ENCODE results near the gene CRYGC. TPM values are rescaled to one million over a fixed set of nuclear protein-coding genes. Genes with fewer than 3 reads are reported as not detected.
"Not testable (repeated sequence)": the region's sequence is repeated elsewhere in the genome, so short reads cannot be mapped to it uniquely, and the experiment has no call there.

CRYGC gene
- polyA plus RNA-seq, 3 donors: not detected

DNA sequence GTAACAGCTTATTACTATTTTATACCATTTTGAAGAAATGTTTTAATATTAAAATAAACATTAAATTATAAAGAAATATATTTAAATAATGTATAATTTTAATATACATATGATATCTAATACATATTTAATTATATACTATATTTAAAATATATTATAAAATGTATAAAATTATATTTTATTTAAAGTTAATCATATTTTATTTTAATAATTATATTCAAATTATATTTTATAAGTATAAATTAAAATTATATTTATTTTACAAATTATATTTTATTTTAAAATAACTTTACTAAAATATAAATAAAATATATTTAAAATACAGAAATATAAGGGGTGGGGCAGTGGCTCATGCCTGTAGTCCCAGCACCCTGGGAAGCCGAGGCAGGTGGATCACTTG, 7.4 kb downstream of the CRYGC start:
- H3K79me2 ChIP-seq (ENCODE audit: insufficient read depth, low read length): no peaks in the 10 kb centered on the region
- no peak overlapping the region for H2AFZ ChIP-seq (ENCODE audit: insufficient read depth, low read depth, low read length, poor library complexity, severe bottlenecking)
- no peak overlapping the region for H3K4me3 ChIP-seq (replicated peaks in 1 of 3; ENCODE audit: low read depth in 2 of 3, low read length in 3 of 3)
- no peaks in the 10 kb centered on the region for H3K36me3 ChIP-seq (replicated peaks in 1 of 2; ENCODE audit: control insufficient read depth in 1 of 2, insufficient read depth in 2 of 2, low read length in 2 of 2)
- Mint-ChIP-seq H3K9me3 (peaks cover 0 to 2% (median 0%) of the 10 kb centered on the region in 7 donors), H3K27me3 (ENCODE audit: low read depth in 3 of 3) (peaks cover 4 to 19% (median 13%) of the 10 kb centered on the region in 3 donors), H3K4me1 (peaks cover 19% of the 10 kb centered on the region), H3K36me3 (peaks cover 0 to 1% of the 10 kb centered on the region in 2 donors), H3K27ac (no peak overlapping the region), H3K4me3 (no peak overlapping the region)
- H3K4me2 ChIP-seq (replicated peaks; ENCODE audit: extremely low read depth, low read length, poor library complexity, severe bottlenecking): no peak overlapping the region
- no peaks in the 10 kb centered on the region for H4K20me1 ChIP-seq (ENCODE audit: insufficient read depth, low read length)
- no CpG with 5 or more reads among the region's 1 CpG for WGBS (ENCODE audit: insufficient coverage)
- H3K9me3 ChIP-seq (replicated peaks in 1 of 2; ENCODE audit: control insufficient read depth in 1 of 2, insufficient read depth in 1 of 2, low read length in 2 of 2): no peaks in the 10 kb centered on the region
- intact Hi-C loops (cut with micrococcal nuclease): no loop called here
- H3K27me3 ChIP-seq (ENCODE audit: control insufficient read depth in 2 of 2, insufficient read depth in 2 of 2, low read length in 2 of 2): peaks cover 2 to 3% of the 10 kb centered on the region in 2 donors
- H3K9ac ChIP-seq (ENCODE audit: insufficient read depth, low read length, poor library complexity, severe bottlenecking): no peak overlapping the region
- DNase-seq: no peak
- peaks cover 4 to 11% of the 10 kb centered on the region in 2 donors for H3K4me1 ChIP-seq (ENCODE audit: control insufficient read depth in 1 of 2, insufficient read depth in 2 of 2, low read length in 2 of 2)
- H3K27ac ChIP-seq (ENCODE audit: low read depth in 1 of 2, low read length in 2 of 2): no peak overlapping the region
- TF ChIP-seq, protein P1, sequence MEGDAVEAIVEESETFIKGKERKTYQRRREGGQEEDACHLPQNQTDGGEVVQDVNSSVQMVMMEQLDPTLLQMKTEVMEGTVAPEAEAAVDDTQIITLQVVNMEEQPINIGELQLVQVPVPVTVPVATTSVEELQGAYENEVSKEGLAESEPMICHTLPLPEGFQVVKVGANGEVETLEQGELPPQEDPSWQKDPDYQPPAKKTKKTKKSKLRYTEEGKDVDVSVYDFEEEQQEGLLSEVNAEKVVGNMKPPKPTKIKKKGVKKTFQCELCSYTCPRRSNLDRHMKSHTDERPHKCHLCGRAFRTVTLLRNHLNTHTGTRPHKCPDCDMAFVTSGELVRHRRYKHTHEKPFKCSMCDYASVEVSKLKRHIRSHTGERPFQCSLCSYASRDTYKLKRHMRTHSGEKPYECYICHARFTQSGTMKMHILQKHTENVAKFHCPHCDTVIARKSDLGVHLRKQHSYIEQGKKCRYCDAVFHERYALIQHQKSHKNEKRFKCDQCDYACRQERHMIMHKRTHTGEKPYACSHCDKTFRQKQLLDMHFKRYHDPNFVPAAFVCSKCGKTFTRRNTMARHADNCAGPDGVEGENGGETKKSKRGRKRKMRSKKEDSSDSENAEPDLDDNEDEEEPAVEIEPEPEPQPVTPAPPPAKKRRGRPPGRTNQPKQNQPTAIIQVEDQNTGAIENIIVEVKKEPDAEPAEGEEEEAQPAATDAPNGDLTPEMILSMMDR (IDR thresholded peaks at IDR 0.05): no peak

- peaks cover 3% of the 10 kb centered on the region for H3K4me1 Mint-ChIP-seq
- Histone ChIP-seq H4K20me1 (ENCODE audit: insufficient read depth, low read length) (no peaks in the 10 kb centered on the region), H3K27me3 (ENCODE audit: control insufficient read depth in 2 of 2, insufficient read depth in 2 of 2, low read length in 2 of 2) (no peaks in the 10 kb centered on the region), H3K9ac (ENCODE audit: insufficient read depth, low read length, poor library complexity, severe bottlenecking) (no peak overlapping the region), H3K9me3 (replicated peaks in 1 of 2; ENCODE audit: control insufficient read depth in 1 of 2, insufficient read depth in 1 of 2, low read length in 2 of 2) (no peaks in the 10 kb centered on the region), H3K79me2 (ENCODE audit: insufficient read depth, low read length) (no peaks in the 10 kb centered on the region), H3K4me3 (replicated peaks in 1 of 3; ENCODE audit: low read depth in 2 of 3, low read length in 3 of 3) (no peak overlapping the region), H2AFZ (ENCODE audit: insufficient read depth, low read depth, low read length, poor library complexity, severe bottlenecking) (no peak overlapping the region), H3K36me3 (replicated peaks in 1 of 2; ENCODE audit: control insufficient read depth in 1 of 2, insufficient read depth in 2 of 2, low read length in 2 of 2) (no peaks in the 10 kb centered on the region), H3K27ac (ENCODE audit: low read depth in 1 of 2, low read length in 2 of 2) (no peak overlapping the region), H3K4me2 (replicated peaks; ENCODE audit: extremely low read depth, low read length, poor library complexity, severe bottlenecking) (no peak overlapping the region), H3K4me1 (ENCODE audit: control insufficient read depth in 1 of 2, insufficient read depth in 2 of 2, low read length in 2 of 2) (peaks cover 0 to 1% of the 10 kb centered on the region in 2 donors)
- H3K27me3 Mint-ChIP-seq (ENCODE audit: low read depth in 3 of 3): peaks cover 0 to 5% (median 4%) of the 10 kb centered on the region in 3 donors
- no peak overlapping the region for H3K27ac Mint-ChIP-seq
- no CpG with 5 or more reads among the region's 3 CpGs for WGBS (ENCODE audit: insufficient coverage)
- intact Hi-C loops (cut with micrococcal nuclease): no loop called here
- peaks cover 0 to 2% (median 0%) of the 10 kb centered on the region in 7 donors for H3K9me3 Mint-ChIP-seq
- no peak overlapping the region for H3K4me3 Mint-ChIP-seq
- H3K36me3 Mint-ChIP-seq: no peaks in the 10 kb centered on the region
- DNase-seq: no peak
- TF ChIP-seq, protein P1 (IDR thresholded peaks at IDR 0.05): no peak
Measured at GRCh38 chr2:208118918-208119317, 10.7 kb downstream of the CRYGC start.

- H3K4me3 Mint-ChIP-seq; H3K4me3 ChIP-seq (replicated peaks in 1 of 3; ENCODE audit: low read depth in 2 of 3, low read length in 3 of 3); H3K9me3 ChIP-seq (replicated peaks in 1 of 2; ENCODE audit: control insufficient read depth in 1 of 2, insufficient read depth in 1 of 2, low read length in 2 of 2); H3K4me2 ChIP-seq (replicated peaks; ENCODE audit: extremely low read depth, low read length, poor library complexity, severe bottlenecking); H3K4me1 Mint-ChIP-seq; H3K36me3 ChIP-seq (replicated peaks in 1 of 2; ENCODE audit: control insufficient read depth in 1 of 2, insufficient read depth in 2 of 2, low read length in 2 of 2); H3K27me3 Mint-ChIP-seq (ENCODE audit: low read depth in 3 of 3); intact Hi-C loops (cut with micrococcal nuclease); H3K79me2 ChIP-seq (ENCODE audit: insufficient read depth, low read length); DNase-seq; H3K4me1 ChIP-seq (ENCODE audit: control insufficient read depth in 1 of 2, insufficient read depth in 2 of 2, low read length in 2 of 2); H2AFZ ChIP-seq (ENCODE audit: insufficient read depth, low read depth, low read length, poor library complexity, severe bottlenecking); H3K36me3 Mint-ChIP-seq; H3K27ac ChIP-seq (ENCODE audit: low read depth in 1 of 2, low read length in 2 of 2); H3K27ac Mint-ChIP-seq; H3K27me3 ChIP-seq (ENCODE audit: control insufficient read depth in 2 of 2, insufficient read depth in 2 of 2, low read length in 2 of 2); H3K9me3 Mint-ChIP-seq; H4K20me1 ChIP-seq (ENCODE audit: insufficient read depth, low read length); H3K9ac ChIP-seq (ENCODE audit: insufficient read depth, low read length, poor library complexity, severe bottlenecking): not testable (repeated sequence)
- WGBS (ENCODE audit: insufficient coverage): 100% methylated on average over 2 of the region's 11 CpGs
Measured at GRCh38 chr2:208117390-208117789, 12.2 kb downstream of the CRYGC start.
